Liver (tissue), 9 donors: ENCODE measurements around the gene ENC1. TPM values are rescaled to one million over a fixed set of nuclear protein-coding genes. Genes with fewer than 3 reads are reported as not detected.

Source experiments
- DNase-seq: peaks from one replicate; pipeline ENCODE4 v3.0.0-alpha.2; 2017; ENCODE audit warnings: low spot score
- H3K27ac ChIP-seq, 2 donors: one replicate each; pipeline ENCODE4 v1.7.0; 2013; ENCODE audit warnings: inconsistent platforms in 2 of 2, low read length in 2 of 2, control low read depth in 1 of 2, low read depth in 1 of 2, mild to moderate bottlenecking in 1 of 2
- H3K27me3 ChIP-seq, 4 donors: one replicate each; pipeline versions ENCODE4 v1.6.1 to v1.7.0; 2013; ENCODE audit warnings: low read length in 3 of 4, inconsistent platforms in 1 of 4, mild to moderate bottlenecking in 1 of 4, moderate library complexity in 1 of 4; ENCODE audit not compliant: control insufficient read depth in 4 of 4, insufficient read depth in 4 of 4
- H3K36me3 ChIP-seq, 4 donors: one replicate each; pipeline versions ENCODE4 v1.6.1 to v1.7.0; 2013; ENCODE audit warnings: low read length in 3 of 4, mild to moderate bottlenecking in 3 of 4, low read depth in 1 of 4, moderate library complexity in 1 of 4; ENCODE audit not compliant: control insufficient read depth in 4 of 4, insufficient read depth in 3 of 4
- H3K4me1 ChIP-seq, 4 donors: one replicate each; pipeline versions ENCODE4 v1.6.1 to v1.7.0; 2013; ENCODE audit warnings: low read length in 3 of 4, mild to moderate bottlenecking in 3 of 4, moderate library complexity in 1 of 4; ENCODE audit not compliant: control insufficient read depth in 4 of 4, insufficient read depth in 4 of 4
- H3K4me3 ChIP-seq, 3 donors: one replicate each; pipeline versions ENCODE4 v1.6.1 to v1.7.0; 2013; ENCODE audit warnings: low read length in 3 of 3, control low read depth in 1 of 3, low read depth in 1 of 3, mild to moderate bottlenecking in 1 of 3
- H3K9ac ChIP-seq, 2 donors: one replicate each; pipeline ENCODE4 v1.7.0; 2013; ENCODE audit warnings: low read length in 2 of 2, mild to moderate bottlenecking in 2 of 2, moderate library complexity in 2 of 2, control low read depth in 1 of 2, low read depth in 1 of 2
- H3K9me3 ChIP-seq, 4 donors: one replicate each; pipeline versions ENCODE4 v1.6.1 to v1.7.0; 2013; ENCODE audit warnings: low read length in 3 of 4; ENCODE audit not compliant: control insufficient read depth in 4 of 4
- EGR1 ChIP-seq, 2 donors: IDR thresholded peaks; 2 replicates each; pipeline ENCODE4 v1.6.1; 2016 to 2018; ENCODE audit warnings: antibody characterized with exemption in 2 of 2, low read depth in 2 of 2
- FOXA1 ChIP-seq: IDR thresholded peaks from 2 replicates; pipeline ENCODE4 v1.6.1; 2016; ENCODE audit warnings: antibody characterized with exemption
- GABPA ChIP-seq, 2 donors: IDR thresholded peaks in 1 of 2; conservative IDR thresholded peaks in 1 of 2; 2 replicates each; pipeline ENCODE4 v1.6.1; 2016; ENCODE audit warnings: antibody characterized with exemption in 2 of 2, mild to moderate bottlenecking in 1 of 2, moderate library complexity in 1 of 2
- HNF4G ChIP-seq: IDR thresholded peaks from 2 replicates; pipeline ENCODE4 v1.6.1; 2016; ENCODE audit warnings: antibody characterized with exemption
- MAX ChIP-seq: IDR thresholded peaks from 2 replicates; pipeline ENCODE4 v1.6.1; 2016; ENCODE audit warnings: antibody characterized with exemption
- NR2F2 ChIP-seq: IDR thresholded peaks from 2 replicates; pipeline ENCODE4 v1.6.1; 2016; ENCODE audit warnings: antibody characterized with exemption
- RAD21 ChIP-seq, 2 donors: IDR thresholded peaks; 2 replicates each; pipeline ENCODE4 v1.6.1; 2016; ENCODE audit warnings: antibody characterized with exemption in 2 of 2, mild to moderate bottlenecking in 2 of 2
- SP1 ChIP-seq: IDR thresholded peaks from 2 replicates; pipeline ENCODE4 v1.6.1; 2018; ENCODE audit warnings: antibody characterized with exemption, mild to moderate bottlenecking
- TAF1 ChIP-seq: conservative IDR thresholded peaks from 2 replicates; pipeline ENCODE4 v1.6.1; 2016; ENCODE audit warnings: antibody characterized with exemption, mild to moderate bottlenecking
- YY1 ChIP-seq: IDR thresholded peaks from 2 replicates; pipeline ENCODE4 v1.6.1; 2016; ENCODE audit warnings: antibody characterized with exemption, mild to moderate bottlenecking
- WGBS: extraction: QIAGEN DNeasy Blood & Tissue Kit; methylation state at CpG from one replicate; pipeline ENCODE4 v1.1.7; 2013; 5-methylcytosine and 5-hydroxymethylcytosine counted together
- polyA plus RNA-seq, 2 donors: library from polyadenylated mRNA; stranded (reverse) in 1 of 2; unstranded in 1 of 2; fragments of 200-250 nt in 1 of 2; fragments of >200 nt in 1 of 2; fragmentation: Nextera tagmentation in 1 of 2; extraction: Ambion mirVana in 1 of 2; gene quantifications; one replicate each; pipeline versions ENCODE4 v1.2.1 to v1.2.3, GENCODE V29; 2013 to 2015
- total RNA-seq, 2 donors: library from RNA; depleted of rRNA; stranded (reverse); fragments of >200 nt; gene quantifications; one replicate each; pipeline ENCODE4 v1.2.3, GENCODE V29; 2014
- TF ChIP-seq, protein P1 (sequence below): IDR thresholded peaks from 2 replicates; pipeline ENCODE4 v1.6.1; 2016; ENCODE audit warnings: antibody characterized with exemption, mild to moderate bottlenecking
- TF ChIP-seq, protein P2 (sequence below): IDR thresholded peaks from 2 replicates; pipeline ENCODE4 v1.6.1; 2016; ENCODE audit warnings: antibody characterized with exemption
- TF ChIP-seq, protein P3 (sequence below): fragments of 150-350 bp; IDR thresholded peaks from 2 replicates; pipeline ENCODE4 v1.5.1; 2017; ENCODE audit warnings: improper control_type of control experiment, low read depth, low read length; ENCODE audit not compliant: missing input control
- donor health status: healthy.
- donor health status: healthy.
- donor health status: healthy.
- donor health status: healthy.
- donor health status: healthy.

The ENC1 gene
- total and polyA plus RNA-seq, 4 donors, result 5.7 to 34.4 (median 13.8) TPM

DNA sequence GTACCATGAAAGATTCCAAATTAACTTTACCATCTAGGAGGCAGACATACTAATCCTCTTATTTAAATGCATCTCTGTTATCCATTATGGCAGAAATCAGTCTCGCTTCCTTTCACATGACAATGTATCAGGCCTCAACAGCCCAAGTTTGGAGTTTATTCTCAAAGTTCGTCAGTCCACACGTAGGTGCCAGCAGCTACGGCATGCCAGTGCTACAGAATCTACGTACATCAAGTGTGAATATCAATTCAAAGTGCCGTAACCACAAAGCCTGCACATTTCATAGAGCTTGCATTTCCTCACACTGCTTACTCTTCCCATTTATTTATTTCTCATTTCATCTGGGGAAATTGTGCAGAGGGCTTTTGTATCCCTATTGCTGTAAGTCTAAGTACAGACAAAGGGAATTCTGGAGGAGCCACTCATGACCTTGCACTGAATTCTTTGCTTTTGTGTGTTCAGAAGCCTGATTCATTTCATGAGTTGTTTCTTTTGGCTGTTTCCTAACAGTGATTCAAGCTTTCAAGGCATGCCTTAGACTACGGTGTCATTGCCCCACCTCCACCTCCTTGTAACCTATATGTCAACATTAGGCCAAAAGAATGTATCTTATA is 10.0 kb downstream of the ENC1 start:
- Histone ChIP-seq H3K4me3 (no peak overlapping the region), H3K9me3 (no peaks in the 10 kb centered on the region), H3K27ac (no peak overlapping the region), H3K9ac (no peak overlapping the region), H3K4me1 (peaks cover 0 to 4% (median 1%) of the 10 kb centered on the region in 4 donors), H3K36me3 (peaks cover 9 to 31% (median 14%) of the 10 kb centered on the region in 4 donors), H3K27me3 (no peaks in the 10 kb centered on the region)
- 84% methylated on average over 7 of the region's 7 CpGs for WGBS
- no peak for DNase-seq
- no peak for TF ChIP-seq TAF1
- TF ChIP-seq FOXA1, result no peak

- 83% methylated on average over 4 of the region's 4 CpGs for WGBS
- no peaks in the 10 kb centered on the region for H3K9me3 ChIP-seq
- H3K9ac ChIP-seq, result no peak overlapping the region
- H3K36me3 ChIP-seq, result peaks cover 4 to 27% (median 7%) of the 10 kb centered on the region in 4 donors
- H3K27ac ChIP-seq, result no peak overlapping the region
- DNase-seq, result no peak
- no peak overlapping the region for H3K4me3 ChIP-seq
- TF ChIP-seq YY1, result no peak
- TF ChIP-seq, protein P1, sequence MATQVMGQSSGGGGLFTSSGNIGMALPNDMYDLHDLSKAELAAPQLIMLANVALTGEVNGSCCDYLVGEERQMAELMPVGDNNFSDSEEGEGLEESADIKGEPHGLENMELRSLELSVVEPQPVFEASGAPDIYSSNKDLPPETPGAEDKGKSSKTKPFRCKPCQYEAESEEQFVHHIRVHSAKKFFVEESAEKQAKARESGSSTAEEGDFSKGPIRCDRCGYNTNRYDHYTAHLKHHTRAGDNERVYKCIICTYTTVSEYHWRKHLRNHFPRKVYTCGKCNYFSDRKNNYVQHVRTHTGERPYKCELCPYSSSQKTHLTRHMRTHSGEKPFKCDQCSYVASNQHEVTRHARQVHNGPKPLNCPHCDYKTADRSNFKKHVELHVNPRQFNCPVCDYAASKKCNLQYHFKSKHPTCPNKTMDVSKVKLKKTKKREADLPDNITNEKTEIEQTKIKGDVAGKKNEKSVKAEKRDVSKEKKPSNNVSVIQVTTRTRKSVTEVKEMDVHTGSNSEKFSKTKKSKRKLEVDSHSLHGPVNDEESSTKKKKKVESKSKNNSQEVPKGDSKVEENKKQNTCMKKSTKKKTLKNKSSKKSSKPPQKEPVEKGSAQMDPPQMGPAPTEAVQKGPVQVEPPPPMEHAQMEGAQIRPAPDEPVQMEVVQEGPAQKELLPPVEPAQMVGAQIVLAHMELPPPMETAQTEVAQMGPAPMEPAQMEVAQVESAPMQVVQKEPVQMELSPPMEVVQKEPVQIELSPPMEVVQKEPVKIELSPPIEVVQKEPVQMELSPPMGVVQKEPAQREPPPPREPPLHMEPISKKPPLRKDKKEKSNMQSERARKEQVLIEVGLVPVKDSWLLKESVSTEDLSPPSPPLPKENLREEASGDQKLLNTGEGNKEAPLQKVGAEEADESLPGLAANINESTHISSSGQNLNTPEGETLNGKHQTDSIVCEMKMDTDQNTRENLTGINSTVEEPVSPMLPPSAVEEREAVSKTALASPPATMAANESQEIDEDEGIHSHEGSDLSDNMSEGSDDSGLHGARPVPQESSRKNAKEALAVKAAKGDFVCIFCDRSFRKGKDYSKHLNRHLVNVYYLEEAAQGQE, result no peak
- no peak for TF ChIP-seq SP1
- no peak for TF ChIP-seq NR2F2
- TF ChIP-seq EGR1 (IDR thresholded peaks at IDR 0.05; ENCODE audit: low read depth in 2 of 2), result no peak
- TF ChIP-seq GABPA (IDR thresholded peaks at IDR 0.05 in 1 of 2, conservative IDR thresholded peaks at IDR 0.05 in 1 of 2), result no peak
- TF ChIP-seq MAX, result no peak
- TF ChIP-seq HNF4G, result no peak
- TF ChIP-seq, protein P2, sequence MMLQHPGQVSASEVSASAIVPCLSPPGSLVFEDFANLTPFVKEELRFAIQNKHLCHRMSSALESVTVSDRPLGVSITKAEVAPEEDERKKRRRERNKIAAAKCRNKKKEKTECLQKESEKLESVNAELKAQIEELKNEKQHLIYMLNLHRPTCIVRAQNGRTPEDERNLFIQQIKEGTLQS, result no peak
- TF ChIP-seq, protein P3, sequence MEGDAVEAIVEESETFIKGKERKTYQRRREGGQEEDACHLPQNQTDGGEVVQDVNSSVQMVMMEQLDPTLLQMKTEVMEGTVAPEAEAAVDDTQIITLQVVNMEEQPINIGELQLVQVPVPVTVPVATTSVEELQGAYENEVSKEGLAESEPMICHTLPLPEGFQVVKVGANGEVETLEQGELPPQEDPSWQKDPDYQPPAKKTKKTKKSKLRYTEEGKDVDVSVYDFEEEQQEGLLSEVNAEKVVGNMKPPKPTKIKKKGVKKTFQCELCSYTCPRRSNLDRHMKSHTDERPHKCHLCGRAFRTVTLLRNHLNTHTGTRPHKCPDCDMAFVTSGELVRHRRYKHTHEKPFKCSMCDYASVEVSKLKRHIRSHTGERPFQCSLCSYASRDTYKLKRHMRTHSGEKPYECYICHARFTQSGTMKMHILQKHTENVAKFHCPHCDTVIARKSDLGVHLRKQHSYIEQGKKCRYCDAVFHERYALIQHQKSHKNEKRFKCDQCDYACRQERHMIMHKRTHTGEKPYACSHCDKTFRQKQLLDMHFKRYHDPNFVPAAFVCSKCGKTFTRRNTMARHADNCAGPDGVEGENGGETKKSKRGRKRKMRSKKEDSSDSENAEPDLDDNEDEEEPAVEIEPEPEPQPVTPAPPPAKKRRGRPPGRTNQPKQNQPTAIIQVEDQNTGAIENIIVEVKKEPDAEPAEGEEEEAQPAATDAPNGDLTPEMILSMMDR, result no peak
- TF ChIP-seq RAD21 (IDR thresholded peaks at IDR 0.05), result no peak
- H3K27me3 ChIP-seq, result no peaks in the 10 kb centered on the region
- peaks cover 0 to 4% (median 1%) of the 10 kb centered on the region in 4 donors for H3K4me1 ChIP-seq
These were observed 11.2 kb downstream of the ENC1 start for GRCh38 chr5:74629326-74629725.
